Activated T-helper 17 cell treated with anti-CD3 and anti-CD28 coated beads, Interleukin-2, amount 50 U/mL, for 72 hours (primary cell): ENCODE results near the gene GGACT. TPM values are rescaled to one million over a fixed set of nuclear protein-coding genes. Genes with fewer than 3 reads are reported as not detected.
"Not testable (repeated sequence)": the region's sequence is repeated elsewhere in the genome, so short reads cannot be mapped to it uniquely, and the experiment has no call there.

ENCODE experiments used
- ATAC-seq: fragments of 150-1000 bp; cut with Tn5 transposase; replicated peaks from 2 replicates; pipeline ENCODE4 v1.10.0; 2021; ENCODE audit warnings: mild to moderate bottlenecking, moderate library complexity
- H3K27ac Mint-ChIP-seq: one replicate; pipeline ENCODE4 v1.8.0; 2022; ENCODE audit warnings: mixed read lengths
- H3K27me3 Mint-ChIP-seq: one replicate; pipeline ENCODE4 v1.8.0; 2022; ENCODE audit warnings: mixed read lengths
- H3K36me3 Mint-ChIP-seq: one replicate; pipeline ENCODE4 v1.8.0; 2022; ENCODE audit warnings: low read depth, mild to moderate bottlenecking, mixed read lengths
- H3K4me1 Mint-ChIP-seq: one replicate; pipeline ENCODE4 v1.8.0; 2022; ENCODE audit warnings: mixed read lengths
- H3K4me3 Mint-ChIP-seq: one replicate; pipeline ENCODE4 v1.8.0; 2022; ENCODE audit warnings: mild to moderate bottlenecking, mixed read lengths
- H3K9me3 Mint-ChIP-seq: one replicate; pipeline ENCODE4 v1.8.0; 2022; ENCODE audit warnings: mixed read lengths
- total RNA-seq, 2 donors: library from RNA; stranded (reverse); gene quantifications; one replicate each; pipeline ENCODE4 v1.2.3, GENCODE V29; 2022

GGACT gene
- total RNA-seq, 2 donors from 2014 or later = 1.2 to 1.7 TPM

DNA sequence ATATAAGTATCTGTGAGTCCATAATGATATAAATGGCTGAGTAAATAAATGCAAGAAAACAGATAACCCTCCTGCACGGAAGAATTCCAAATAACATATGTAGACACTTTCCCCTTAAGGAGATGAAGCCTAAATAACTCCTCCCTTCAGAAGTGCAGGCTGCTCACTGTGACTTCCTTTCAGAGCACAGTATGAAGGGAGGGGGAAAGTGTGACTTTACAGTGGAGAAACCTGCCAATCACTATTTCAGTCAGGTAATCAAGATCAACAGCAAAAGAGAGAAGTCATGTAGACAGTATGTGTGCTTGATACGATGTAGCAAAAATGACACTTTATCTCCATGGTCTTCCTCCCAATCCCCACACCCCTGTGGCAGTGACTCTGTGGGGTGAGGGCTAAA lies 7.1 kb downstream of the GGACT start:
- H3K4me1 Mint-ChIP-seq = peaks cover 29% of the 10 kb centered on the region
- H3K9me3 Mint-ChIP-seq = peaks cover 4% of the 10 kb centered on the region
- H3K4me3 Mint-ChIP-seq = peak overlapping the region; percentile 11
- ATAC-seq = peak; percentile 75
- H3K27me3 Mint-ChIP-seq = no peaks in the 10 kb centered on the region
- H3K27ac Mint-ChIP-seq = peak overlapping the region; percentile 34
- H3K36me3 Mint-ChIP-seq = peaks cover 4% of the 10 kb centered on the region

DNA sequence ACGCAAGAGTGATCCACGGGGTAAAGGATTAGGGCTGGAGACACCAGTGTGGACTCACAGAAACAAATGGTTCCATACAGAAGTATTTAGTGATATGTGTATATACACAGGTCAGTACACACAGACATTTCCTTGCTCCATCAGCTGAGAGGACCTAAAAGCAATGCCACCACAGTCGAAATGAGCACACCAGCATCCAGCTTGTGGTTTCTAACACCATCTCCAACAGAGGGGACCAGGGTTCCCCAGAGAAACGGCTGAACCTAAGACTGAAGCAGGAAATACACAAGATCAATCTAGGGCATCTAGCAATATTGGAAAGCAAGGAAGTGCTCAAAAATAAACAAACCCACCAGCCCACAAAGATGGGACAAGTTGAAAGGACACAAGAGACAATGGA lies 7.6 kb downstream of the GGACT start:
- Mint-ChIP-seq H3K9me3 (peaks cover 4% of the 10 kb centered on the region), H3K4me3 (peak overlapping the region; percentile 11), H3K36me3 (peaks cover 4% of the 10 kb centered on the region), H3K27me3 (no peaks in the 10 kb centered on the region), H3K27ac (peak overlapping the region; percentile 34), H3K4me1 (peaks cover 29% of the 10 kb centered on the region)
- ATAC-seq = no peak

DNA sequence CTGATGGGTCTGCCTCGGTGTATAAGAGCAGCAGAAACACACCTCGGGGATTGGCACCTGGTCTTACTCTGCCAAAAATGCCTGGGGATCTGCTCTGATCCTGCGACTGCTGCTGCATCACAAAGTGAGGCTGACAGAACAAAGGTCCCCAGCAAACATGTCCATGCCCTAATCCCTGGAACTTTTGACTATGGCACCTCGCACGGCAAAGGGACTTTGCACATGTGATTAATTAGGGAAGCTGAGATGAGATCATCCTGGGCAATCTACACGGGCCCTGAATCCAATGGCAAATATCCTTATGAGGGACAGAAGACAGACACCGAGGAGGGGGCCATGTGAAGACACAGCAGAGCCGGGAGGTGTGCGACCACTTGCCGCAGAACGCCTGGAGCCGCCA lies 8.5 kb downstream of the GGACT start:
- Mint-ChIP-seq H3K36me3 (peaks cover 4% of the 10 kb centered on the region), H3K27ac (no peak overlapping the region), H3K27me3 (no peaks in the 10 kb centered on the region), H3K9me3 (peaks cover 4% of the 10 kb centered on the region), H3K4me3 (no peak overlapping the region), H3K4me1 (peaks cover 27% of the 10 kb centered on the region)
- no peak for ATAC-seq

DNA sequence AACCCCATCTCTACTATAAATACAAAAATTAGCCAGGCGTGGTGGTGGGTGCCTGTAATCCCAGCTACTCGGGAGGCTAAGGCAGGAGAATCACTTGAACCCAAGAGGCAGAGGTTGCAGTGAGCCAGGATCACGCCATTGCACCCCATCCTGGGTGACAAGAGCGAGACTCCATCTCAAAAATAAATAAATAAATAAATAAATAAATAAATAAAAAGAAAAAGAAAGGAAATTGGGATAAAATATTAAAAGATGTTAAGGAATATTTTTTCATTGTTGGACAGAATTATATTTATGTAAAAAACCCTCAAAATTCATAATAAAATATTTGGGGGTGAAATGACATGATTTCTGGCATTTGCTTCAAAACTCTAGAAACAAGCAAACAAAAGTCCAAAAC lies 11.3 kb downstream of the GGACT start:
- peaks cover 16% of the 10 kb centered on the region for H3K4me1 Mint-ChIP-seq
- ATAC-seq, H3K27me3 Mint-ChIP-seq, H3K9me3 Mint-ChIP-seq, H3K36me3 Mint-ChIP-seq, H3K4me3 Mint-ChIP-seq, H3K27ac Mint-ChIP-seq: not testable (repeated sequence)

DNA sequence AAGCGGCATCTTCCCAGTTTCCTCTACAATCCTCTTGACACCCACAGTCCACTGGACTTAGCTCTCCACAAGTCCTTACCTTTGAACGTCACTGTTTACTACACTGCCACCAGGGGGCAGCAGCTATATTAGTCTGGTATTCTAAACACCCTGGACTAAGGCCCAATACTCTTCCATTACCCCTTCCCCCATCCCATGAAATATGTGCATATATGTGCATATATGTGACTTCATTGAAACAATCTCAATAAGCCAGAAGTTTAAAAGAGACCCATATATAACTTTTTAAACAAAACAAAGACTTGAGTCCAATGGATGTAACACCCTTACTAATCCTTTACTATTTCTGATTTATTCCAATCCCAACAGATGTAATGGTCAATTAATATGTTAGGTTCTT lies 15.5 kb downstream of the GGACT start:
- peak; percentile 92 for ATAC-seq
- peaks cover 4% of the 10 kb centered on the region for H3K4me1 Mint-ChIP-seq
- peak overlapping the region; percentile 39 for H3K27ac Mint-ChIP-seq
- no peaks in the 10 kb centered on the region for H3K36me3 Mint-ChIP-seq
- no peaks in the 10 kb centered on the region for H3K27me3 Mint-ChIP-seq
- H3K9me3 Mint-ChIP-seq = no peaks in the 10 kb centered on the region
- no peak overlapping the region for H3K4me3 Mint-ChIP-seq

DNA sequence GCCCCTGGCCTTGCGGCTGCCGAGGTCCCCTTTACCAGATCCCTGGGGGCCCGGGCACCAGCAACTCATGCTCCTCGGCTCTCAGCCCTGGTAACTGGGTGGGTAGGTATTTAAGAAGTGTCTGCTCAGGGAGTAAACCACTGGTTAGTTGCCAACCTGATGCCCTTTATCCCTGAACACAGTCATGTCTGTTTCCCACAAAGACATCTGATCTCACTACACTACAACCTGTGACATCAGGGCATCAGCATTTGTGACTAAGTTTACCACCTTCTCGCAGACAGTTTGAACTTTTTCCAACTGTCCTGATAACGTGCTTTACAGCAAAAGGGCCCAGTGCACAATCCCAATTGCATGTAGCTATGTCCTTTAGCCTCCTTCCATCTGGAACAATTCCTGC lies 22.0 kb downstream of the GGACT start:
- no peaks in the 10 kb centered on the region for H3K4me1 Mint-ChIP-seq
- no peaks in the 10 kb centered on the region for H3K36me3 Mint-ChIP-seq
- ATAC-seq = no peak
- H3K9me3 Mint-ChIP-seq = no peaks in the 10 kb centered on the region
- H3K4me3 Mint-ChIP-seq = no peak overlapping the region
- H3K27me3 Mint-ChIP-seq = no peaks in the 10 kb centered on the region
- H3K27ac Mint-ChIP-seq = no peak overlapping the region

DNA sequence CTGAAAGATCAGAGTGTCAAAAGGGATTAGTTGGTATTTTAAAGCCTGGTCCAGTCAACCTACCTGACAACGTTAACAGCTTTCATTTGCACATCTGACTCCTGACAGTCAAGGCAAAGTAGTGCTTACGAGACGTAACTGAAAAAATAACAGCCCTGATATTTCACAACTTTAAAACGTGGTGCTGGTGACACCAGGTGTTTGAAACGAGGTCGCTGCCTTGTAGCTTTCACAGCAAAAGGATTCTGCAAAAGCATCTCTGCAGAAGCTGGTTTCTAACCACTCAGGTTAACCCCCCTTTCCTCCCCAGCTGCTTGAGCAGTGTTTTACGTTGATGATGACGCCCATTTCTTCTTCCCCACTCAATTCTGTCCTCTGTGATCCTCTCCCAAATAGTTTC lies 23.3 kb downstream of the GGACT start:
- Mint-ChIP-seq H3K9me3 (no peaks in the 10 kb centered on the region), H3K36me3 (no peaks in the 10 kb centered on the region), H3K27me3 (no peaks in the 10 kb centered on the region), H3K27ac (peak overlapping the region; percentile 49), H3K4me1 (no peaks in the 10 kb centered on the region), H3K4me3 (no peak overlapping the region)
- no peak for ATAC-seq

DNA sequence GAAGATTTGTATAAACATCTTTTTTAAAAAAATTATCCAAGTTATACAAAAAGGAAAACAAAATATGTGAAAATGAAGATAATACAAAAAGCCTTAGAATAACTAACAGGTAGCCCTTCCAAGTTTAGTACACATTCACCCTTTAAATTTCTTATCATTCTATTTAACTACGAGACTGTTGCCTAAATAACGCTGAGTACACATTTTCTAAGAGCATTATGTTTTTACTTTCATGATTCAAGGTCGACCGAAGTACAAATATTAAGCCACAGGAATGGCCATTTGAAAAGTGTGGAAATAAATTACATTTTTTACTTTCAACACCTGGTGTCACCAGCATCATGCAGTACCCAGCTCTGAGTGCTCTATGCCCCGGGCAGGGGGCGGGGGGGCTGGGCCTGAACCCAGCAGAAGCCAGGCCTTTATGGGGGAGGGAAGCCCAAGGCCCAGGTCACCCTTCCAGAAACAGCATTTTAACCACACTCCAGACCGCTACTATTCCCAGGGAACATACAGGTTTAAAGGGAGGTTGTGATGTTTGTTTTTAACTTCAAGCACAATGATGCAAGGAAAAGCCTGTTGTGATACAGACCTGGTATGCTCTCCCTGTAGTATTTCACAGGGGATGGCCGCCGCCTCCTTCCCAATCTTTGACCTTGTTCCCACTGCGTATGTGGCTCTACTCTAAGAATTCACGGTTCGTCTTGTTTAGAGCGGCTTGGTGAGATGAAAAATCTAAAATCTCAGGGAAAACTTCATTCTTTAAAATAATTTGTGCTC lies 24.0 kb downstream of the GGACT start:
- no peak overlapping the region for H3K4me3 Mint-ChIP-seq
- H3K9me3 Mint-ChIP-seq = no peaks in the 10 kb centered on the region
- no peaks in the 10 kb centered on the region for H3K27me3 Mint-ChIP-seq
- no peak for ATAC-seq
- H3K27ac Mint-ChIP-seq = peak overlapping the region; percentile 49
- H3K4me1 Mint-ChIP-seq = no peaks in the 10 kb centered on the region
- H3K36me3 Mint-ChIP-seq = no peaks in the 10 kb centered on the region

DNA sequence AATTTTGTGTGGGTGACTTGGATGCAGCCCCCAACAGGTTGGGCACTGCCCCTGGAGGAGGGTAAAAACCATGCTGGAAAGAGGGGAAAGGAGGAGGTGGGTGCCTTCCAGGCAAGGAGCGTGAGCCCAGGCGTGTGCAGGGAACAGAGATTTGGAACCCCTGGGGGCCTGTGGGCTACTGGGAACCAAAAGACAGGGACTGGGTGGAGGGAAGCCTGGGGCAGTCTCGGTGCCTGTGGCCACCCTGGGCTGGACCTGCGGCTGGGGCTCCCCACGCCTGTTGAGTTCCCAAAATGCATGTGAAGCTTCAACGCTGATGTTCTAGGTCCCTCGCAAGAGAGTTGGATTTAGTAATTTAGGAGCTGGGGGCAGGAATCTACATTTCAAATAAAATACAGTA lies 24.8 kb downstream of the GGACT start:
- H3K4me3 Mint-ChIP-seq = no peak overlapping the region
- H3K27ac Mint-ChIP-seq = no peak overlapping the region
- no peak for ATAC-seq
- no peaks in the 10 kb centered on the region for H3K9me3 Mint-ChIP-seq
- H3K36me3 Mint-ChIP-seq = no peaks in the 10 kb centered on the region
- no peaks in the 10 kb centered on the region for H3K4me1 Mint-ChIP-seq
- H3K27me3 Mint-ChIP-seq = no peaks in the 10 kb centered on the region

DNA sequence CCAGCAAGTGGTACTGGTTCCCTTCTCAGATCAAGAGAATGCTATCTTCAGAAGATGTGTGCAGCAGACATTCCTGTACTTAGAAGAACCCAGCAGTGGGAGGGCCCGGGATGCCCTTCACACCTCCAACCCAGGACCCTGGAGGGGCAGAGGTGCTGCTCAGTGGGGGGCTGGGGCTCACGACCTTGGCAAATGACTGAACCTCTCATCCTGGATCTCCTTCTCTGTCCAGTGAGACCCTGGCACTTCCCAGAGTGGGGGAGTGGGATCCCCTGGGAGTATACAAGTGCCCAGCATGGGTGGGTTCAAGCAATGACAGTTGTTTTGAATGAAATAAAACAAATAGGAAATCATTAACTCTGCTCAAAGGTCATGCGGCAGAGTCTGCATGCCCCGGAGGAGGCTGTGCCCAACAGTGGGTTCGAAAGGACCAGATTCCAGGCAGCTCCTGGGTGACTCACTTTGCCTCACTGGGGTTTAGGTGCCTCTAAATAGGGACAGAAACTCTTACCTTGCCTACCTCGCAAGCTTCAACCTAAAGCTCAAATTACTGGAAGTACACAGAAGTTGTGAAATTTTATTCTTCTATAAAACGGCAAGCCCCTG lies 26.9 kb downstream of the GGACT start:
- no peak overlapping the region for H3K4me3 Mint-ChIP-seq
- H3K4me1 Mint-ChIP-seq = no peaks in the 10 kb centered on the region
- H3K9me3 Mint-ChIP-seq = no peaks in the 10 kb centered on the region
- no peaks in the 10 kb centered on the region for H3K36me3 Mint-ChIP-seq
- no peak overlapping the region for H3K27ac Mint-ChIP-seq
- no peak for ATAC-seq
- H3K27me3 Mint-ChIP-seq = no peaks in the 10 kb centered on the region

DNA sequence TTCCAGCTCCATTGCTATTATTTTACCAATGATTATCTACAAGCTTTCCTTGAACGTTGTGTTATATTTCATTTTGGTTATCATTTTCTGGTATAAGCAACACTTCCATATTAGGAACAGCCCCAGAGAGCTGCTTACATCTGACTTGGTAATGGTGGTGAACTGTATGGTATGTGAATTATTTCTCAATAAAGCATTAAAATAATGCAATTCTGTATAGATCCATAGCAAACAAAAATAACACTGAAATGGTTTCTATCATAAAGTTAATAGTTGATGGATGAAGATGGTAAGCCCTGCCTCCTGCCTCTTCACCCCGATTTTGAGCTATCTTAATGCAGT lies 27.5 kb downstream of the GGACT start:
- no peaks in the 10 kb centered on the region for H3K9me3 Mint-ChIP-seq
- H3K4me1 Mint-ChIP-seq = no peaks in the 10 kb centered on the region
- H3K4me3 Mint-ChIP-seq = no peak overlapping the region
- H3K27me3 Mint-ChIP-seq = no peaks in the 10 kb centered on the region
- no peak overlapping the region for H3K27ac Mint-ChIP-seq
- ATAC-seq = no peak
- H3K36me3 Mint-ChIP-seq = no peaks in the 10 kb centered on the region

DNA sequence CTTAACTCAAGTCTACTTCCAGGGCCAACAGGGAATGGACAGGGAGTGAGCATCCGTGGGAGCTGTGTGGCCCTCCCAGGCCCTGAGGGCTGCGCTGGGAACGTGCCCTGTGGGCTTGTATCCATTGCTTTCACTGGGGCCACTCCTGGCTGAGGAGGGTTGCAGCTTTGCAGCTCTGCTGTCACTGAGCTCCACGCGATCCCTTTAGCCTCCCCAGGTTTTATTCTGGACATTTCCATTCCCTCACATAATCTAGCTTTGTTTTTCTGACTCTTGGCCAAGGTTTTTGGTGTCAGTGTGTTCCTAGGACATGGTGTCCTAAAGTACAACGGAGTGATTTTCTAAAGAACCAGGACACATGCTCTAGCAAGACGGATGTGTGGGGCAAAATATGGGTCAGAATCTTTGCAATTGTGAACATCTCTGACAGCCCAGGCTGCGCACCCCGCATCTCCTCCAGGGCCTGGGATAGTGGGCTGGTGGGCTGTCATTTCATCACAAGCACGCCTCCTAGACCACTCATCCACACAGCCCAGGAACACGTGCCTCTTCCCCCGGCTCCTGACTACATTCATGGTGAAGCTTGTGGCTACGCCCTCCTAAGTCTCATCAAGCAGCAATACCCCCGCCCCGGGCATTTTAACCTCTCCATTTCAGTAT lies 28.0 kb downstream of the GGACT start:
- H3K4me3 Mint-ChIP-seq = no peak overlapping the region
- ATAC-seq = no peak
- no peak overlapping the region for H3K27ac Mint-ChIP-seq
- H3K4me1 Mint-ChIP-seq = no peaks in the 10 kb centered on the region
- no peaks in the 10 kb centered on the region for H3K27me3 Mint-ChIP-seq
- H3K9me3 Mint-ChIP-seq = no peaks in the 10 kb centered on the region
- H3K36me3 Mint-ChIP-seq = no peaks in the 10 kb centered on the region

DNA sequence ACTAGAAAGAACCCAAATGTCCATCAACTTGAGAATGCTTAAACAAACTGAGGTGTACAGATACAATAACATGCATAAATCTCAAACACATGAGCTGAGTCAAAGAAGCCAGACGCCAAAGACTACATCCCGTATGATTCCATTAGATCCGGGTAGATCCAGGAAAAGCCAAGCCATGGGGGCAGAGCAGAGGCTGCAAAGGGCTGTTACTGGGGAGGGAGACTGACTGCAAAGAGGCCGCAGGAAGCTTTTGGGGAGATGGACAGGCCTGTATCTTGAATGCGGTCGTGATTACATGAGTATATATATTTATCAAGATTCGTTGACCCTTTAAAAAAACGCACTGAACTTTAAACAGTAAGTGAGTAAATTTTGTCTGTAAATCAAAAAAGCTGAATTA lies 28.7 kb downstream of the GGACT start:
- Mint-ChIP-seq H3K4me3 (no peak overlapping the region), H3K4me1 (no peaks in the 10 kb centered on the region), H3K36me3 (no peaks in the 10 kb centered on the region), H3K9me3 (no peaks in the 10 kb centered on the region), H3K27ac (no peak overlapping the region), H3K27me3 (no peaks in the 10 kb centered on the region)
- ATAC-seq = no peak

DNA sequence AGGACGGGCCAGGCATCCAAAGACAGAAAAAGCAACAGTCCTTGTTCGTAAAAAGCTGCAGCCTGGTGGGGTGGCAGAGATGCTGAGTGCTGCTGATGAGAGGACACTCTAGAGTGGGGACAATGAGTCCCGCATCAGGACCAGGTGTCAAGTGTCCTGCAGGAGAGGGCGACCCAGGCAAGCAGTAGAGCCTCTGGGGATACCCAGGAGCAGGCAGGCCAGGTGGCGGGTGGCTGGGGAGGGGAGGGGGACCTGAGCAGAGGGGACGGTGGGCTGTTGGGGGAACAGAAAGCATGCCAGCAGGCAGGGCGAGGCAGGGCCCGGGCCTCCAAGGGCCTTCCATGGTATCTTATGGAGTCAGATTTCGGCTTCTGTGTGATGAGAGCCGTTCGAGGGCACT lies 35.8 kb downstream of the GGACT start:
- no peaks in the 10 kb centered on the region for H3K4me1 Mint-ChIP-seq
- H3K4me3 Mint-ChIP-seq = no peak overlapping the region
- H3K36me3 Mint-ChIP-seq = no peaks in the 10 kb centered on the region
- no peak for ATAC-seq
- no peaks in the 10 kb centered on the region for H3K27me3 Mint-ChIP-seq
- no peak overlapping the region for H3K27ac Mint-ChIP-seq
- no peaks in the 10 kb centered on the region for H3K9me3 Mint-ChIP-seq

DNA sequence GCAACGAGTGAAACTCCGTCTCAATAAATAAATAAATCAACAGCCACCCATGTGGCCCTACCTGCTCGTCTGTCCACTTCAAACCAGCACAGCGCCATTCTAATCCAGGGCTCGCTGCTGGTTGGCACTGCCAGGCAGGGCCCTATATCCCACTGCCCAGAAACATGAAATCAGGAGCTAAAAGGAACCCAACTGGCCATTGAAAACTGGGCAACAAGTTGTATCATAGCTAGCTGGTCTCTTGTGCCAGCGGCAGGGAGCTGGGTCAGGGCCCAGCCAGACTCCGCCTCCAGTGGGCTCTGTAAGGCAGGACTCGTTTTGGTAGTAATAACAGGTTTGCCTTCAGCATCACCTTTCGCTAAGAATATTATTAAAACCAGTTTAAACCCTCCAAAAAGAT lies 39.3 kb downstream of the GGACT start:
- no peak for ATAC-seq
- Mint-ChIP-seq H3K9me3 (no peaks in the 10 kb centered on the region), H3K27me3 (no peaks in the 10 kb centered on the region), H3K27ac (no peak overlapping the region), H3K36me3 (no peaks in the 10 kb centered on the region), H3K4me1 (no peaks in the 10 kb centered on the region), H3K4me3 (no peak overlapping the region)
